Measurements from ENCODE around the gene KLF3.

The KLF3 gene

DNA sequence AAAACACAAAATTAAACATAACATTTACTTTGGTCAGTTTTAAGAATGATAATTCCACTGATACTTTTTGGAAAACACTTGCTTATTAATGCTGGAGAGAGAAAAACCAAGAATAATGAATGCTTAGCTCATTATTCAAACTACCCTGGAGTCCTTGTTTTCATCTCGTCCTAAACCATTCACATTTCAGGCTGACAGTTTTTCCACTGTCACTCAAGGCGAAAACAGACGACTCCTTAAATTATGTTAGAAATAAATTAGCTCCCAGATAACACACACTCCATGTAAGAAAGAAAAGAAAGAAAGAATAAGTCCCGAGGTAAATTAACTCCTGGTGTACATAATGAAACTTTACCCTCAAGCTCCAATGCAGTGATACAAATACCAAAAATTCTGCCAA is 85.3 kb downstream of the KLF3 start:
- Mint-ChIP-seq H3K36me3 (ENCODE audit: insufficient read depth) (no peaks in the 10 kb centered on the region), H3K27me3 (no peaks in the 10 kb centered on the region), H3K9me3 (peaks cover 16% of the 10 kb centered on the region), H3K4me3 (no peak overlapping the region), H3K27ac (ENCODE audit: low read depth) (no peak overlapping the region), H3K4me1 (no peaks in the 10 kb centered on the region)
- ATAC-seq (replicated peaks; ENCODE audit: extremely low read depth, poor library complexity, severe bottlenecking) (no peak), DNase-seq (ENCODE audit: low spot score in 2 of 2) (no peak)
